Activated CD8-positive, alpha-beta memory T cell treated with anti-CD3 and anti-CD28 coated beads, Interleukin-2, amount 10 ng/mL, durations not matched to agents 7 days and 5 days (primary cell): Measurements from ENCODE around the gene ERAP2. TPM values are rescaled to one million over a fixed set of nuclear protein-coding genes. Genes with fewer than 3 reads are reported as not detected.

Experiments
- ATAC-seq: fragments of 150-1000 bp; cut with Tn5 transposase; one replicate; pipeline ENCODE4 v1.10.0; 2021; ENCODE audit warnings: moderate library complexity
- CTCF ChIA-PET: fragments of 350-600 bp; sonication (Branson Sonifier 250); formaldehyde crosslinking; loops from one replicate; lab custom pipeline; 2021; ENCODE audit warnings: antibody characterized with exemption; lab: Charles Lee
- DNase-seq: peaks from one replicate; pipeline ENCODE4 v3.0.0-alpha.2; 2020
- H3K27ac Mint-ChIP-seq: one replicate; pipeline ENCODE4 v1.8.0; 2021; ENCODE audit warnings: mild to moderate bottlenecking, mixed read lengths
- H3K27me3 Mint-ChIP-seq: one replicate; pipeline ENCODE4 v1.8.0; 2021; ENCODE audit warnings: mixed read lengths
- H3K36me3 Mint-ChIP-seq: one replicate; pipeline ENCODE4 v1.8.0; 2021; ENCODE audit warnings: mild to moderate bottlenecking, mixed read lengths
- H3K4me1 Mint-ChIP-seq: one replicate; pipeline ENCODE4 v1.8.0; 2021; ENCODE audit warnings: mixed read lengths
- H3K4me3 Mint-ChIP-seq: one replicate; pipeline ENCODE4 v1.8.0; 2021; ENCODE audit warnings: mild to moderate bottlenecking, moderate library complexity, mixed read lengths
- H3K9me3 Mint-ChIP-seq: one replicate; pipeline ENCODE4 v1.8.0; 2022; ENCODE audit warnings: low read depth, mixed read lengths
- total RNA-seq, 2 experiments: library from RNA; stranded (reverse); gene quantifications; one replicate each; pipeline ENCODE4 v1.2.3, GENCODE V29; 2021

The ERAP2 gene
- total RNA-seq, 2 experiments from 2014 or later, result 89.3 to 105 TPM

DNA sequence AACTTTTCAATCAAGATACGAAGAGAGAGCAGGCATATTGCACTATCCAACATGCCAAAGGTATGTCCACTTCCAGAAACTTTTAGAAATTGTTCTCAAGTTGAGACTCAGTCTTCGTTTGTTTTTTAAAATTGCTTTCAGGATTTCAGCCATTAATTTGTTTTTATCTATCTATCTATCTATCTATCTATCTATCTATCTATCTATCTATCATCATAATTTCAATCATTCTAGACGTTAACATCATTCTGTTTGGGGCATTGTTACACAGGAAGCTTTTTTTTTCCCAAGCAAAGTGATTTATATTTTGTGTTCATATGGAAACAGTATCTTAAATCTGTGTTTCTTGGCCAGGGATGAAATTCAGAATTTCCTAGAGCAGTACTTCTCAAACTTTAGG lies 7.6 kb downstream of the ERAP2 start:
- CTCF ChIA-PET, result interaction anchor here (1.2 to 1.8 kb wide), 3 partner anchors 13 to 15 kb away, joined by 3 to 7 read pairs (median 4); no protein-coding TSS in a partner anchor
- H3K9me3 Mint-ChIP-seq, result no peaks in the 10 kb centered on the region

DNA sequence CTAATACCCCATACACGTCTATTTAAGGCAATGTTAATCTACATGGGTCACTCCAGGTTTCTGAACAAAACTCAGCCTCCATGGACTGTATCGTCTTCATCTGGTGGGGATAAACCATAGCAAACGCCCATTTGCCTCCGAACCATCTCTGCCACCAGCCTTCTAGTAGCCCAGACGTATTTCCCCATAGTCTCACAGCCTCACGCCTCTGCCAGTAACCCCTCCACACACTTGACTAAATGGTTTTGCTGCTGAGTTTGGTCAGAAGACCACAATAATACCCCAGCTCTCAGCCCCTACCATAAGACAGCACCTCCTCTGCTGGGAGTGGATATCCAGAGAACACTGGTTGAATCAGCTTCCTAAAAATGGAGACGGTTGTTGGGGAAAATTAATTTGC lies 8.7 kb downstream of the ERAP2 start:
- peak overlapping the region; percentile 91 for H3K27ac Mint-ChIP-seq
- no peak for DNase-seq
- H3K27me3 Mint-ChIP-seq, result no peaks in the 10 kb centered on the region
- no peak for ATAC-seq
- peaks cover 77% of the 10 kb centered on the region for H3K36me3 Mint-ChIP-seq
- peaks cover 64% of the 10 kb centered on the region for H3K4me1 Mint-ChIP-seq
- H3K4me3 Mint-ChIP-seq, result no peak overlapping the region
- no peaks in the 10 kb centered on the region for H3K9me3 Mint-ChIP-seq
- CTCF ChIA-PET, result interaction anchor here (0.9 to 1.8 kb wide), 11 partner anchors 11 to 258 kb away, joined by 3 to 10 read pairs (median 3); partner anchors contain the start of genes ERAP1 and LIX1

More for the DNA sequence above, 7.6 kb downstream of the ERAP2 start:
- no peak overlapping the region for H3K4me3 Mint-ChIP-seq
- H3K4me1 Mint-ChIP-seq, result peaks cover 73% of the 10 kb centered on the region
- no peaks in the 10 kb centered on the region for H3K27me3 Mint-ChIP-seq
- peaks cover 75% of the 10 kb centered on the region for H3K36me3 Mint-ChIP-seq
- no peak for ATAC-seq
- no peak for DNase-seq
- H3K27ac Mint-ChIP-seq, result peak overlapping the region; percentile 56

DNA sequence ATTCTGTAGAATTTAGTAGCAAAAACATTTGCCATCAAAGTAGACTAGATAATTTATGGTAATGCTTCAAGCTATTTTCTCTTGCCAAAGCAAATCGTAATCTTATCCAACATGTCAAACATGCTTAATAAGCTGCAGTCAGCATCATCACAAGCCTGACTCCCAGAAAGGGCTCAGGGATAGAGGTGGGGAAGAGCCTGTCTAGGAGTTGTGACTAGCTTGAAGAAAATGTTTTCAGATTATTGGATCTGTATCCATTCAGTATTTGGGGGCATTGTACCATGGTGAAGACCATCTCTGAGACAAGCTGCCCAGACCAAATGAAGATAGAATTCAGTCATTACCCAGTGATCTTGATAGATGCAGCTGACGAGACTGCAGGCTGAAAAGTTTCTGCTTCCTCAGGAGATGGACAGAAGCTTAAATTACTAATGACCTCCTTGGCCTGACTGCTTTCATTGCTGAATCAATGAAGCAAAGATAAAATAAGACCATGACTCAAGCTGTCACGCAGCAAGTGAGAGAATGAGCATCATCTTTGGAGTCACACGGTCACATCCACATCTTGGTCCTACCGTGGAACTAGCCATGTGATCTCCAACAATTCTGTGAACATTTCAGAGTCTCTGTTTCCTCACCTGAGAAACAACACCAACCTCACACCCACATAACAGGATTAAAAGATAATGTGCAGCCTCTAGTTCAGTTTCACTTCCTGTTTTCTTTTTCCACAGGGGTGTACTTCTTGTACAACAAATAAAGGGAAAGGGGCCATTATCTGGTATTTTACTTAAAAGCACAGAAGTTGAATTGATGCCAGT lies 9.4 kb downstream of the ERAP2 start:
- DNase-seq (peak; percentile 61), ATAC-seq (peak; percentile 83)
- no peaks in the 10 kb centered on the region for H3K27me3 Mint-ChIP-seq
- no peaks in the 10 kb centered on the region for H3K9me3 Mint-ChIP-seq
- CTCF ChIA-PET, result interaction anchor here (0.9 to 1.6 kb wide), 10 partner anchors 12 to 257 kb away, joined by 3 to 10 read pairs (median 3); partner anchors contain the start of genes ERAP1 and LIX1
- H3K4me3 Mint-ChIP-seq, result peak overlapping the region; percentile 57
- peaks cover 71% of the 10 kb centered on the region for H3K36me3 Mint-ChIP-seq
- peak overlapping the region; percentile 91 for H3K27ac Mint-ChIP-seq
- H3K4me1 Mint-ChIP-seq, result peaks cover 57% of the 10 kb centered on the region

DNA sequence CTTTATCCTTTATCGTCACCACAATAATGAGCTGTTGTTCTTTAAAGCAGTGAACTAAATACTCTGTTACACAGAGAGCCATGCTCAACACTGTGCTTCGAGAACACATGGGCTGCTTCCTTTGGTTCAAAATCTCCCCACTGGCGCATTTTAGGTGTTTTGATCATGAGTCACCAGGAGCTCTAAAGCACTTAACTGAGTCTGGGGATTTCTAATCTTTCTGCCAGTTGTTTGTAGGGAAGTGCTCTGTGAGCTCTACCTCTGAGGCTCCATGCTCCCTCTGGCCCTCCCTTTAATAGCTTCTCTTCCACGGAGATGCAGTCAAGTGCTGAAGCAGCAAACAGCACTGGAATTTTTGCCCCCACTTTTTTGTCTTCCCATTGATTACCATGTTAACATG lies 17.0 kb downstream of the ERAP2 start:
- H3K27me3 Mint-ChIP-seq, result no peaks in the 10 kb centered on the region
- H3K4me1 Mint-ChIP-seq, result peaks cover 33% of the 10 kb centered on the region
- CTCF ChIA-PET, result interaction anchor here (0.8 to 1.2 kb wide), 2 partner anchors 24 to 141 kb away, joined by 4 to 5 read pairs; no protein-coding TSS in a partner anchor
- peaks cover 61% of the 10 kb centered on the region for H3K36me3 Mint-ChIP-seq
- ATAC-seq, result peak; percentile 16
- DNase-seq, result no peak
- peak overlapping the region; percentile 3 for H3K27ac Mint-ChIP-seq
- H3K4me3 Mint-ChIP-seq, result no peak overlapping the region
- H3K9me3 Mint-ChIP-seq, result no peaks in the 10 kb centered on the region

DNA sequence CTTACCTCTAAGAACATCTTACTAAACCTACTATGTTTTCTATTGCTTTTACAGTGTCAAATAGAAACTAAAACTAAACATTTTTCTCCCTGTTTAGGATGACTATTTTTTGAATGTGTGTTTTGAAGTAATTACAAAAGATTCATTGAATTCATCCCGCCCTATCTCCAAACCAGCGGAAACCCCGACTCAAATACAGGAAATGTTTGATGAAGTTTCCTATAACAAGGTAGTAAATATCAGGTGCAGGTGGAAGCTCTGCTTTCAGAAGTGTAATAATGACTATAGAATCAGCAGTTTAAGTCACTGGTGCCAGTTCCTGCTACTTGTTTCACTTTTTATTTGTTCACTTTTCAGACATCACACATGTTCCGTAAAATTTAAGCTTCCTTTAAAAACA lies 20.0 kb downstream of the ERAP2 start:
- ATAC-seq (peak; percentile 84), DNase-seq (no peak)
- Mint-ChIP-seq H3K4me3 (peak overlapping the region; percentile 74), H3K27ac (peak overlapping the region; percentile 92), H3K36me3 (peaks cover 64% of the 10 kb centered on the region), H3K4me1 (peaks cover 35% of the 10 kb centered on the region), H3K27me3 (no peaks in the 10 kb centered on the region), H3K9me3 (no peaks in the 10 kb centered on the region)
- CTCF ChIA-PET, result interaction anchor here (0.7 to 1.4 kb wide), 8 partner anchors 13 to 265 kb away, joined by 3 to 8 read pairs (median 3); partner anchors contain the start of genes ERAP2 and LIX1

DNA sequence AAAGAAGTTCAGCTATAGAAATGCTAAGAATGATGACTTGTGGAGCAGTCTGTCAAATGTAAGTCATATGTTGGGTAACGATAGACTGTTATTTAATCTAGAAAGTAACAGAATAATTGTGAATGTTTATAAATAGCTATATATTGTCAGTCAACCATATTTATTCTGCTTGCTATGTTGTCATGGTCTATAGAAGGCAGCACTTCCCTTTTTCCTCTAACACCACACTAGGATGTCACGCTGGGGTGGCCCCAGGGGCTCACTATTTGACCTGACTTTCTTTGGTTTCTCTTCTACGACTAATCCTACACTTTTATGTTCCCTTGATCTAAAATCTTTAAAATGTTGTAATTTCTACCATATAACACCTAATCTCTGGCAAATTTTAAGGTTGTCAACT lies 20.5 kb downstream of the ERAP2 start:
- peaks cover 35% of the 10 kb centered on the region for H3K4me1 Mint-ChIP-seq
- no peak for DNase-seq

DNA sequence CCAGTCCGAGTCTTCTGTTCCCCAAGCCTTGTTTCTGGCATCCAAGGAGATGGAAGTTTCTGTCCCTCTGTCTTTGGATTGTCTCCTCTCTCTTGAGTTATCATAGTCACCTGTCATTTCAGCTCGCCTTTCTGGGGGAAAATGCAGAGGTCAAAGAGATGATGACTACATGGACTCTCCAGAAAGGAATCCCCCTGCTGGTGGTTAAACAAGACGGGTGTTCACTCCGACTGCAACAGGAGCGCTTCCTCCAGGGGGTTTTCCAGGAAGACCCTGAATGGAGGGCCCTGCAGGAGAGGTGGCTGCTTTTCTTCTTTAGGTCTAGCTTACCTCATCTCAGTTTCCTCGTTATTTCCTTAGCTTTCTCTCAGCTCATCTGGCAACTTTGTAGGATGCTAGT lies 25.1 kb downstream of the ERAP2 start:
- H3K27me3 Mint-ChIP-seq, result no peaks in the 10 kb centered on the region
- CTCF ChIA-PET, result interaction anchor here (2.9 kb wide), 1 partner anchor 32 kb away, joined by 13 read pairs; no protein-coding TSS in a partner anchor
- H3K9me3 Mint-ChIP-seq, result no peaks in the 10 kb centered on the region
- H3K4me1 Mint-ChIP-seq, result peaks cover 20% of the 10 kb centered on the region
- no peak overlapping the region for H3K4me3 Mint-ChIP-seq
- H3K27ac Mint-ChIP-seq, result no peak overlapping the region
- peaks cover 74% of the 10 kb centered on the region for H3K36me3 Mint-ChIP-seq
- DNase-seq (no peak), ATAC-seq (no peak)

More for the DNA sequence above, 20.5 kb downstream of the ERAP2 start:
- Mint-ChIP-seq H3K9me3 (no peaks in the 10 kb centered on the region), H3K27ac (peak overlapping the region; percentile 92), H3K36me3 (peaks cover 67% of the 10 kb centered on the region), H3K27me3 (no peaks in the 10 kb centered on the region), H3K4me3 (peak overlapping the region; percentile 74)
- CTCF ChIA-PET, result interaction anchor here (0.7 to 1.4 kb wide), 8 partner anchors 13 to 265 kb away, joined by 3 to 8 read pairs (median 3); partner anchors contain the start of genes ERAP2 and LIX1
- ATAC-seq, result no peak

DNA sequence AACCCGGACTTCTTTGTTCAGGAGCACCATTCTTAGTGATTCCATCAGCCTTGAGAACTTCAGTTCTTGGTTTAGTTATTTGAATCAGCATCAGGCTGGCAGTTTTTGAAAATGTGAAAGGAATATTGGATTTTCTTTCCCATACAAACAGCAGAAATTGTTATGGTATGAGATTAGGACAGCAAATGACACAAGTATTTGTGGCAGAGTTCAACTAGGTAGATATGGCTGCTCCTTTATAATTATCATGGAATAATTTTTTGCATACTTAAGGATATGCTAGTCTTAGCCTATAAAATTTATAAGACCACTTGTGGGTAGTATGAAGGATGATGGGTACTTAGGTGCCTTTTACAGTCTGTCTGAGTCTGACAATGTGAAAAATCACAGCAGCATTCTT lies 25.5 kb downstream of the ERAP2 start:
- Mint-ChIP-seq H3K27ac (no peak overlapping the region), H3K4me3 (no peak overlapping the region), H3K27me3 (no peaks in the 10 kb centered on the region), H3K4me1 (peaks cover 16% of the 10 kb centered on the region), H3K9me3 (no peaks in the 10 kb centered on the region), H3K36me3 (peaks cover 70% of the 10 kb centered on the region)
- CTCF ChIA-PET, result interaction anchor here (2.9 kb wide), 1 partner anchor 33 kb away, joined by 13 read pairs; no protein-coding TSS in a partner anchor
- DNase-seq (no peak), ATAC-seq (no peak)

GRCh38 chr5:96902876-96903275 lies 26.6 kb downstream of the ERAP2 start:
- Mint-ChIP-seq H3K4me3 (no peak overlapping the region), H3K4me1 (peaks cover 11% of the 10 kb centered on the region), H3K27ac (no peak overlapping the region), H3K36me3 (peaks cover 65% of the 10 kb centered on the region), H3K9me3 (no peaks in the 10 kb centered on the region), H3K27me3 (no peaks in the 10 kb centered on the region)
- no peak for DNase-seq
- CTCF ChIA-PET, result interaction anchor here (0.5 to 2.9 kb wide), 2 partner anchors 34 to 463 kb away, joined by 3 to 13 read pairs; no protein-coding TSS in a partner anchor
- ATAC-seq, result no peak

- Mint-ChIP-seq H3K9me3 (no peaks in the 10 kb centered on the region), H3K27ac (no peak overlapping the region), H3K36me3 (peaks cover 67% of the 10 kb centered on the region), H3K27me3 (no peaks in the 10 kb centered on the region), H3K4me1 (peaks cover 11% of the 10 kb centered on the region), H3K4me3 (no peak overlapping the region)
- CTCF ChIA-PET, result interaction anchor here (0.5 to 2.9 kb wide), 2 partner anchors 34 to 464 kb away, joined by 3 to 13 read pairs; no protein-coding TSS in a partner anchor
- no peak for DNase-seq
- ATAC-seq, result no peak
Observed at GRCh38 chr5:96903300-96903699, 27.0 kb downstream of the ERAP2 start.

DNA sequence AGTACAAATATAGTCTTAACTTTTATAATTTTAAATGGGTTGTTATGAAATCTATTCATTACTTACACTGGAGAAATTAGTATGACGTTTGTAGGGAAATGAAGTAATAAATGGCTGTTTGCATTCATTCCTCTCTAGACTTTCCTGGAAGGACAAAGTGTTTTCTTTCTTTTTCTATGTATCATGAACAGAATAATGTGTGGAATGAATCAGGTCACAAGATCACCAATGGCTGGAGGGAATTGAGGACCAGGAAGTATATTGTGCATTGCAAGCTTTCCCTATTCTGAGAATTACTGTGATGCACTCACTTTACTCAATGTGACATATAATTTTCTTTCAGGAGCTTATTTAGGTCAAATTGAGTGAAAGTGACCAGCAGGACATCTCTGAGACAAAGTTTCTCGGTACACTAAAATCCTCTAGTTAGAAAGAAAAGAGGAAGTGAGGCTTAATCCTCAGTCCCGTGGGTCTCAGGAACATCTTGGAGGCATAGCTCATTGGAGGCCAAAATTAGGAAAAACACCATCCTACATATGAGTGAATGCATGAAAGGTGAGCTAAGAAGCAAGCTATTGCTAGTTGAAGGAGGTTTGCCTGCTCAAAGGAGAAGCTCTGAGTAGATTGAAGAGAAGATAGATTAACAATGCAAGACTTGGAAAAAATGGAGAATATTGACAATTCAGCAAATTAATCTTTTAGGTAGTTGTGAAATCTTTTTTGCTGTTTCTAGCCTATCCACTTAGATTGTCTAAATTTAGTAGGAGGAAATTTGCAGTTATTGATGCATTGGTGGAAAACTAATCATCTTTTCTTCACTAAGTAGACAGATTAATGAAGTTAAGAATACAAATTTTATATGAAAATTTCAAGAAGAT lies 28.0 kb downstream of the ERAP2 start:
- Mint-ChIP-seq H3K36me3 (peaks cover 66% of the 10 kb centered on the region), H3K27me3 (no peaks in the 10 kb centered on the region), H3K9me3 (no peaks in the 10 kb centered on the region), H3K4me1 (peaks cover 9% of the 10 kb centered on the region), H3K4me3 (no peak overlapping the region), H3K27ac (no peak overlapping the region)
- no peak for DNase-seq
- ATAC-seq, result no peak
- CTCF ChIA-PET, result interaction anchor here (0.8 to 1.3 kb wide), 4 partner anchors 19 to 178 kb away, joined by 3 to 4 read pairs (median 3); no protein-coding TSS in a partner anchor

DNA sequence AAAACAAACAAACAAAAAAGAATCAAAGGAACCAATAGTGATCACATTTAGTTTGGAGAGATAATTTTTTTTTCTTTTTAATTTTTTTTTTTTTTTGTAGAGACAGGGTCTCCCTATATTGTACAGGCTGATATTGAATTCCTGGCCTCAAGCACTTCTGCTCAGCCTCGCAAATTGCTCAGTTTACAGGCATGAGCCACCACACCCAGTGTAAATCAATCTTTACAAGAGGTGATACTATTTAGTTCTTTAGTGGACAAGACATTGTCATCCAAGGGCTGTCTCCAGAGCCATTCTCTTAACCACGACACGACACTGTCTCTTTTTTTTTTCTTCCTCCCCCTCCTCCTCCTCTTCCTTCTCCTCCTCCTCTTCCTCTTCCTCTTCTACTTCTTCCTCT lies 29.6 kb downstream of the ERAP2 start:
- peaks cover 9% of the 10 kb centered on the region for H3K4me1 Mint-ChIP-seq
- peaks cover 70% of the 10 kb centered on the region for H3K36me3 Mint-ChIP-seq
- H3K9me3 Mint-ChIP-seq, result no peaks in the 10 kb centered on the region
- ATAC-seq, result no peak
- DNase-seq, result no peak
- H3K27me3 Mint-ChIP-seq, result no peaks in the 10 kb centered on the region
- CTCF ChIA-PET, result interaction anchor here (1.4 kb wide), 1 partner anchor 37 kb away, joined by 6 read pairs; no protein-coding TSS in a partner anchor
- no peak overlapping the region for H3K27ac Mint-ChIP-seq
- H3K4me3 Mint-ChIP-seq, result no peak overlapping the region
